ENCODE results near the gene ATP6V1B1.

DNA sequence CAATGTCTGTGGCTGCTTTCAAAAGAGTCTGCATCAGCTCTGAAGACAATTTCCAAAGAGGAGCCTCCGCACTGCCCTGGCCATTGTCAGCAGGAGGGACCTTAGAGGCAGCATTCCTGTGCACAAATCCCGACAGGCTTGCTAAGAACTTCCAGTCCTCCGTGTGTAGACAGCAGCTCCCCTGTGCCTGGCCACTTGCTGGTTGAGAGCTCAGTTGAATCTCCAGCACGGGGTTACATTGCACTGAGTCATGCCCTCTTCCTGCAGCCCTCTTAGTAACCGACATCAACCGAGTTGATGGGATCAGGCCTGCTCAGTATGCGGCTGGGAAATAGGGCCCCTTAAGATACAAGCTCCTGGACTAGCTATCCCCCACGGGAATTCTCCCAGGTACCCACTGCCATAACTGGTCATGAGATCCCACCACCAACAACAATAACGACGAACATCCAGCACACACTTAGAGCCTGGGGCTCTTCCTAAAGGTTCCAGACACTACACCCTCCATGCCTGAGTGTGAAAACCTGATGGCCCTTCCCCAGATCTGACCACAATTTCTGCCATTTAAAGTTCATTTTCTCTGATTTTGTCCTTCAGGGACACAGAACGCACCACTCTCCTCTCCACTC is 12.0 kb downstream of the ATP6V1B1 start:
- TF ChIP-seq, protein P1, sequence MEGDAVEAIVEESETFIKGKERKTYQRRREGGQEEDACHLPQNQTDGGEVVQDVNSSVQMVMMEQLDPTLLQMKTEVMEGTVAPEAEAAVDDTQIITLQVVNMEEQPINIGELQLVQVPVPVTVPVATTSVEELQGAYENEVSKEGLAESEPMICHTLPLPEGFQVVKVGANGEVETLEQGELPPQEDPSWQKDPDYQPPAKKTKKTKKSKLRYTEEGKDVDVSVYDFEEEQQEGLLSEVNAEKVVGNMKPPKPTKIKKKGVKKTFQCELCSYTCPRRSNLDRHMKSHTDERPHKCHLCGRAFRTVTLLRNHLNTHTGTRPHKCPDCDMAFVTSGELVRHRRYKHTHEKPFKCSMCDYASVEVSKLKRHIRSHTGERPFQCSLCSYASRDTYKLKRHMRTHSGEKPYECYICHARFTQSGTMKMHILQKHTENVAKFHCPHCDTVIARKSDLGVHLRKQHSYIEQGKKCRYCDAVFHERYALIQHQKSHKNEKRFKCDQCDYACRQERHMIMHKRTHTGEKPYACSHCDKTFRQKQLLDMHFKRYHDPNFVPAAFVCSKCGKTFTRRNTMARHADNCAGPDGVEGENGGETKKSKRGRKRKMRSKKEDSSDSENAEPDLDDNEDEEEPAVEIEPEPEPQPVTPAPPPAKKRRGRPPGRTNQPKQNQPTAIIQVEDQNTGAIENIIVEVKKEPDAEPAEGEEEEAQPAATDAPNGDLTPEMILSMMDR (conservative IDR thresholded peaks at IDR 0.05; ENCODE audit: low read depth in 2 of 2): no peak
- no peak for TF ChIP-seq EZH2 (IDR thresholded peaks at IDR 0.05; ENCODE audit: low read depth, unreplicated experiment)
- TF ChIP-seq EZH2phosphoT487 (IDR thresholded peaks at IDR 0.05; ENCODE audit: unreplicated experiment): no peak
- TF ChIP-seq, protein P2, sequence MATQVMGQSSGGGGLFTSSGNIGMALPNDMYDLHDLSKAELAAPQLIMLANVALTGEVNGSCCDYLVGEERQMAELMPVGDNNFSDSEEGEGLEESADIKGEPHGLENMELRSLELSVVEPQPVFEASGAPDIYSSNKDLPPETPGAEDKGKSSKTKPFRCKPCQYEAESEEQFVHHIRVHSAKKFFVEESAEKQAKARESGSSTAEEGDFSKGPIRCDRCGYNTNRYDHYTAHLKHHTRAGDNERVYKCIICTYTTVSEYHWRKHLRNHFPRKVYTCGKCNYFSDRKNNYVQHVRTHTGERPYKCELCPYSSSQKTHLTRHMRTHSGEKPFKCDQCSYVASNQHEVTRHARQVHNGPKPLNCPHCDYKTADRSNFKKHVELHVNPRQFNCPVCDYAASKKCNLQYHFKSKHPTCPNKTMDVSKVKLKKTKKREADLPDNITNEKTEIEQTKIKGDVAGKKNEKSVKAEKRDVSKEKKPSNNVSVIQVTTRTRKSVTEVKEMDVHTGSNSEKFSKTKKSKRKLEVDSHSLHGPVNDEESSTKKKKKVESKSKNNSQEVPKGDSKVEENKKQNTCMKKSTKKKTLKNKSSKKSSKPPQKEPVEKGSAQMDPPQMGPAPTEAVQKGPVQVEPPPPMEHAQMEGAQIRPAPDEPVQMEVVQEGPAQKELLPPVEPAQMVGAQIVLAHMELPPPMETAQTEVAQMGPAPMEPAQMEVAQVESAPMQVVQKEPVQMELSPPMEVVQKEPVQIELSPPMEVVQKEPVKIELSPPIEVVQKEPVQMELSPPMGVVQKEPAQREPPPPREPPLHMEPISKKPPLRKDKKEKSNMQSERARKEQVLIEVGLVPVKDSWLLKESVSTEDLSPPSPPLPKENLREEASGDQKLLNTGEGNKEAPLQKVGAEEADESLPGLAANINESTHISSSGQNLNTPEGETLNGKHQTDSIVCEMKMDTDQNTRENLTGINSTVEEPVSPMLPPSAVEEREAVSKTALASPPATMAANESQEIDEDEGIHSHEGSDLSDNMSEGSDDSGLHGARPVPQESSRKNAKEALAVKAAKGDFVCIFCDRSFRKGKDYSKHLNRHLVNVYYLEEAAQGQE (IDR thresholded peaks at IDR 0.05; ENCODE audit: unreplicated experiment): no peak
- TF ChIP-seq, protein P3, sequence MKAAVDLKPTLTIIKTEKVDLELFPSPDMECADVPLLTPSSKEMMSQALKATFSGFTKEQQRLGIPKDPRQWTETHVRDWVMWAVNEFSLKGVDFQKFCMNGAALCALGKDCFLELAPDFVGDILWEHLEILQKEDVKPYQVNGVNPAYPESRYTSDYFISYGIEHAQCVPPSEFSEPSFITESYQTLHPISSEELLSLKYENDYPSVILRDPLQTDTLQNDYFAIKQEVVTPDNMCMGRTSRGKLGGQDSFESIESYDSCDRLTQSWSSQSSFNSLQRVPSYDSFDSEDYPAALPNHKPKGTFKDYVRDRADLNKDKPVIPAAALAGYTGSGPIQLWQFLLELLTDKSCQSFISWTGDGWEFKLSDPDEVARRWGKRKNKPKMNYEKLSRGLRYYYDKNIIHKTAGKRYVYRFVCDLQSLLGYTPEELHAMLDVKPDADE (IDR thresholded peaks at IDR 0.05): no peak
